A549 treated with ZK216348 at 1 μM for 4 hours (cell line): Measurements from ENCODE around the gene PIP4K2A. TPM values are rescaled to one million over a fixed set of nuclear protein-coding genes. Genes with fewer than 3 reads are reported as not detected.

Experiments
- total RNA-seq: library from RNA; stranded (reverse); fragments of 200-300 nt; extraction: Qiagen RNA extraction; gene quantifications from 5 replicates; pipeline ENCODE4 v1.2.3, GENCODE V29; 2022; ENCODE audit warnings: low read depth

PIP4K2A gene
- total RNA-seq = 21.0 to 46.5 TPM (median 25.3 TPM) in 5 replicates

GRCh38 chr10:22714479-22715289 lies at the start of gene PIP4K2A:
TSS of gene PIP4K2A (minus strand) at chr10:22714578. CDS start at chr10:22714326, 252 bp downstream.

Other genes with a start within 250 kb of the PIP4K2A start
- gene ARMC3, start 213.5 kb upstream of the PIP4K2A start, total RNA-seq = 0.32 to 1.0 TPM (median 0.70 TPM) in 5 replicates